Activated CD4-positive, alpha-beta T cell treated with anti-CD3 and anti-CD28 coated beads for 1 hour (primary cell): Measurements from ENCODE around the gene STMN1.
A peak's percentile ranks its signal among the peaks of the same experiment; 100 is the strongest.

Experiments
- DNase-seq: peaks from one replicate; pipeline ENCODE4 v3.0.0-alpha.2; 2020

Gene STMN1

GRCh38 chr1:25918615-25919014, 12.4 kb upstream of the STMN1 start:
- no peak for DNase-seq

GRCh38 chr1:25917996-25918395, 11.8 kb upstream of the STMN1 start:
- no peak for DNase-seq

GRCh38 chr1:25916460-25916859, 10.2 kb upstream of the STMN1 start:
- no peak for DNase-seq

- no peak for DNase-seq
Measured at GRCh38 chr1:25914074-25914995, 8.1 kb upstream of the STMN1 start.

GRCh38 chr1:25913206-25913605, 7.0 kb upstream of the STMN1 start:
- no peak for DNase-seq

GRCh38 chr1:25912076-25912831, 6.0 kb upstream of the STMN1 start:
- no peak for DNase-seq

- DNase-seq = no peak
Measured at GRCh38 chr1:25911162-25911561, 4.9 kb upstream of the STMN1 start.

- no peak for DNase-seq
Measured at GRCh38 chr1:25909040-25909439, 2.8 kb upstream of the STMN1 start.

GRCh38 chr1:25908161-25908560, 1.9 kb upstream of the STMN1 start:
- no peak for DNase-seq

- DNase-seq = no peak
Measured at GRCh38 chr1:25907601-25908000, 1.4 kb upstream of the STMN1 start.

- no peak for DNase-seq
Measured at GRCh38 chr1:25906644-25907300, 553 bp upstream of the STMN1 start.

GRCh38 chr1:25904943-25905679, 1.1 kb downstream of the STMN1 start:
- DNase-seq = peak; percentile 83

- no peak for DNase-seq
Measured at GRCh38 chr1:25903986-25904385, 2.2 kb downstream of the STMN1 start.

GRCh38 chr1:25902462-25902861, 3.8 kb downstream of the STMN1 start:
- DNase-seq = no peak

- no peak for DNase-seq
Measured at GRCh38 chr1:25900219-25900618, 6.0 kb downstream of the STMN1 start.

GRCh38 chr1:25899792-25900191, 6.4 kb downstream of the STMN1 start:
- no peak for DNase-seq

- DNase-seq = no peak
Measured at GRCh38 chr1:25898223-25899015, 7.8 kb downstream of the STMN1 start.

- DNase-seq = no peak
Measured at GRCh38 chr1:25897754-25898153, 8.5 kb downstream of the STMN1 start.

GRCh38 chr1:25896266-25896665, 10.0 kb downstream of the STMN1 start:
- DNase-seq = no peak

GRCh38 chr1:25895365-25895990, 10.7 kb downstream of the STMN1 start:
- DNase-seq = peak; percentile 87

GRCh38 chr1:25893116-25893515, 13.1 kb downstream of the STMN1 start:
- no peak for DNase-seq
